ENCODE measurements around the gene RNF14. TPM values are rescaled to one million over a fixed set of nuclear protein-coding genes. Genes with fewer than 3 reads are reported as not detected.

Gene RNF14
- total and polyA plus RNA-seq, 3 donors from 2014 or later = 98.8 to 149 (median 101) TPM

GRCh38 chr5:141982626-141983025, 13.7 kb downstream of the RNF14 start:
- no peak overlapping the region for H3K27ac ChIP-seq
- no peaks in the 10 kb centered on the region for H3K27me3 ChIP-seq
- TF ChIP-seq POLR2A (IDR thresholded peaks at IDR 0.05) = no peak
- TF ChIP-seq, protein P1, sequence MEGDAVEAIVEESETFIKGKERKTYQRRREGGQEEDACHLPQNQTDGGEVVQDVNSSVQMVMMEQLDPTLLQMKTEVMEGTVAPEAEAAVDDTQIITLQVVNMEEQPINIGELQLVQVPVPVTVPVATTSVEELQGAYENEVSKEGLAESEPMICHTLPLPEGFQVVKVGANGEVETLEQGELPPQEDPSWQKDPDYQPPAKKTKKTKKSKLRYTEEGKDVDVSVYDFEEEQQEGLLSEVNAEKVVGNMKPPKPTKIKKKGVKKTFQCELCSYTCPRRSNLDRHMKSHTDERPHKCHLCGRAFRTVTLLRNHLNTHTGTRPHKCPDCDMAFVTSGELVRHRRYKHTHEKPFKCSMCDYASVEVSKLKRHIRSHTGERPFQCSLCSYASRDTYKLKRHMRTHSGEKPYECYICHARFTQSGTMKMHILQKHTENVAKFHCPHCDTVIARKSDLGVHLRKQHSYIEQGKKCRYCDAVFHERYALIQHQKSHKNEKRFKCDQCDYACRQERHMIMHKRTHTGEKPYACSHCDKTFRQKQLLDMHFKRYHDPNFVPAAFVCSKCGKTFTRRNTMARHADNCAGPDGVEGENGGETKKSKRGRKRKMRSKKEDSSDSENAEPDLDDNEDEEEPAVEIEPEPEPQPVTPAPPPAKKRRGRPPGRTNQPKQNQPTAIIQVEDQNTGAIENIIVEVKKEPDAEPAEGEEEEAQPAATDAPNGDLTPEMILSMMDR (IDR thresholded peaks at IDR 0.05) = no peak
- no peaks in the 10 kb centered on the region for H3K9me3 ChIP-seq
- intact Hi-C loops (cut with DNase I; ENCODE audit: low total_unique reads) = no loop called here
- 46 to 63% methylated on average over 2 of the region's 2 CpGs for WGBS, 2 donors
- peaks cover 2% of the 10 kb centered on the region for H3K4me1 ChIP-seq
- H3K4me3 ChIP-seq = no peak overlapping the region
- DNase-seq = no peak
- no peaks in the 10 kb centered on the region for H3K36me3 ChIP-seq (ENCODE audit: low read depth, missing control alignments)

GRCh38 chr5:141986072-141986471, 17.2 kb downstream of the RNF14 start:
- no peaks in the 10 kb centered on the region for H3K27me3 ChIP-seq
- no peak for DNase-seq
- no peak overlapping the region for H3K4me3 ChIP-seq
- TF ChIP-seq, protein P1 (IDR thresholded peaks at IDR 0.05) = no peak
- no peak for TF ChIP-seq POLR2A (IDR thresholded peaks at IDR 0.05)
- intact Hi-C loops (cut with DNase I; ENCODE audit: low total_unique reads) = no loop called here
- H3K36me3 ChIP-seq (ENCODE audit: low read depth, missing control alignments) = no peaks in the 10 kb centered on the region
- H3K9me3 ChIP-seq = no peaks in the 10 kb centered on the region
- no peaks in the 10 kb centered on the region for H3K4me1 ChIP-seq
- no peak overlapping the region for H3K27ac ChIP-seq

DNA sequence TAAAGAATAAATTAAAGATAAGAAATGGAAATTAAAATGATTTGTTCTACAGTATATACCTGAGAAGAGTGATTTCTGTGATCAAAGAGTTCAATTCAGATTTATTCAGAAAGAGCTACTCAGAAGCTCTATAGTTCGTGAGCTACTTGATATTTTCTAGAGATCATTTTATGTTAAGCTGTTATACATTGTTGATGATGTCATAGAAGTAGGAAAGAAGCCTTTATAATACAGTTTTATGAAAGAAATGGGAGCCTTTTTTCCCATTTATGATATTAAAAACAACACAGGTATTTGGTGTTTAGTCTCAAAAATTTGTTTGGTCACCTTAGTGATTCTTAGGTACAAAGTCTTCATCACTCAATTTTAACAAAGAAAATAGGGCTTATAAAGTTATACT, 20.8 kb downstream of the RNF14 start:
- DNase-seq = no peak
- TF ChIP-seq, protein P1 (IDR thresholded peaks at IDR 0.05) = no peak
- TF ChIP-seq POLR2A (IDR thresholded peaks at IDR 0.05) = no peak
- Histone ChIP-seq H3K9me3 (no peaks in the 10 kb centered on the region), H3K4me3 (no peak overlapping the region), H3K4me1 (peaks cover 4% of the 10 kb centered on the region), H3K27me3 (no peaks in the 10 kb centered on the region), H3K27ac (no peak overlapping the region), H3K36me3 (ENCODE audit: low read depth, missing control alignments) (no peaks in the 10 kb centered on the region)
- 0 to 58% methylated on average over 1 of the region's 1 CpG for WGBS, 2 donors
- intact Hi-C loops (cut with DNase I; ENCODE audit: low total_unique reads) = loop anchor here (10.0 kb wide), 1 partner anchor 155 kb away; no protein-coding TSS in a partner anchor

DNA sequence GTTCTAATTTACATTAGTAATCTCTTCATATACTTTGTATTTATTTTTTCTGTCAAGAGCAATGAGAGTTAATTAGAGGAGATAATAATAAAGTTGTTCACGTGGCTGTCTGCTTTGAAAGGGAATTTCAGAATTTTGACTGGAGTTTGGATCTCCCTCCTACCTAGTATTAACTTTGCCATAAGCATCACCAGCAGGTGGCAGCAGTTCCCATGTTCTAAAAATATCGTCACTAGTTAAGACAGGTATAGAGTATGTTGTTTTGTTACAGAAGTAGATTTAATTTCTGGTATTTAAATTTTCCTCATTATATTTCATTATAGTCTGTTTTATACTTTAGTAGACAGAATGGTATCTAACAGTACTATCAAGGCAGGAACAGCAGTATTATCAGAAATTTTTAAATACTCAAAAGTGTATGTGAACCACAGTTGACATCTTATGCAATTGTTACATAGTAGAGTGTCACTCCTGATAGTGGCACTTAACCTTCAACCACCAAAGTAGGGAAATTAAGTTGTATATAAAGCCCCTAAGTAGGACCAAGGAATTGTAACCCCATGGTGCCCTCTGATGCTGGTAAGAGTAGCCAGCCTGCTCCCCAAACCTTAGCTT, 23.6 kb downstream of the RNF14 start:
- DNase-seq = peak; percentile 90
- Histone ChIP-seq H3K27ac (no peak overlapping the region), H3K36me3 (ENCODE audit: low read depth, missing control alignments) (no peaks in the 10 kb centered on the region), H3K4me1 (peaks cover 4% of the 10 kb centered on the region), H3K4me3 (no peak overlapping the region), H3K27me3 (no peaks in the 10 kb centered on the region), H3K9me3 (no peaks in the 10 kb centered on the region)
- 26 to 36% methylated on average over 2 of the region's 2 CpGs for WGBS, 2 donors
- no peak for TF ChIP-seq POLR2A (IDR thresholded peaks at IDR 0.05)
- TF ChIP-seq, protein P1 (IDR thresholded peaks at IDR 0.05) = peak; percentile 73 to 79 (median 76)
- intact Hi-C loops (cut with DNase I; ENCODE audit: low total_unique reads) = loop anchor here (10.0 kb wide), 1 partner anchor 152 kb away; no protein-coding TSS in a partner anchor
